Pancreas (tissue), 10 donors: Measurements from ENCODE around the gene PCGF1. TPM values are rescaled to one million over a fixed set of nuclear protein-coding genes. Genes with fewer than 3 reads are reported as not detected.

Experiments used
- ATAC-seq, 4 donors: fragments of 200-7000 bp; cut with Tn5 transposase; one replicate each; pipeline versions ENCODE4 v1.8.0 to v1.9.1; 2020; ENCODE audit warnings: mild to moderate bottlenecking in 4 of 4, moderate library complexity in 4 of 4
- DNase-seq, 6 donors: peaks; one replicate each; pipeline ENCODE4 v3.0.0-alpha.2; 2020
- FAIRE-seq: peaks from 2 replicates; lab custom pipeline; 2012; peaks lifted over from hg19 to GRCh38; lab: Jason Lieb, UNC
- H3K27ac ChIP-seq, 4 donors: fragments of 200-600 bp; sonication (generic); 1 replicate in 3 of 4; 2 replicates in 1 of 4; pipeline versions ENCODE4 v1.5.0 to v1.8.0; 2020
- H3K27me3 ChIP-seq, 4 donors: fragments of 200-600 bp; one replicate each; pipeline ENCODE4 v1.8.0; 2021
- H3K36me3 ChIP-seq, 3 donors: fragments of 200-600 bp; sonication (generic) in 1 of 3; one replicate each; pipeline versions ENCODE4 v1.5.0 to v1.8.0; 2020 to 2021
- H3K4me1 ChIP-seq, 3 donors: fragments of 200-600 bp; one replicate each; pipeline ENCODE4 v1.8.0; 2021
- H3K4me3 ChIP-seq, 4 donors: fragments of 200-600 bp; sonication (generic) in 2 of 4; one replicate each; pipeline versions ENCODE4 v1.5.0 to v1.8.0; 2020 to 2021
- H3K9me3 ChIP-seq, 4 donors: fragments of 200-600 bp; one replicate each; pipeline ENCODE4 v1.8.0; 2021
- CTCF ChIP-seq, 4 donors: fragments of 200-600 bp; sonication (generic) in 3 of 4; IDR thresholded peaks; one replicate each; pipeline versions ENCODE4 v1.5.0 to v1.8.0; 2021; ENCODE audit warnings: antibody characterized with exemption in 4 of 4
- WGBS, 2 donors: extraction: QIAGEN DNeasy Blood & Tissue Kit; methylation state at CpG; one replicate each; pipeline ENCODE4 v1.1.7; 2013; 5-methylcytosine and 5-hydroxymethylcytosine counted together
- intact Hi-C, 3 donors: fragments of 100-400 bp; cut with DNase I; formaldehyde crosslinking; loops; one replicate each; pipeline versions ENCODE4 v1.11.1 to v1.14.2; 2022
- polyA plus RNA-seq, 2 donors: library from polyadenylated mRNA; stranded (reverse); fragments of 200-250 nt; gene quantifications; one replicate each; pipeline ENCODE4 v1.2.3, GENCODE V29; 2013
- total RNA-seq, 6 donors: library from RNA; stranded (reverse); fragmentation: NEBNext Ultra II Directional in 4 of 6; extraction: Animal tissue kit (Norgen Biotek cat#: 25700) in 4 of 6; gene quantifications; one replicate each; pipeline versions ENCODE4 v1.2.1 to v1.2.4, GENCODE V29; 2021 to 2023
- donor health status: healthy with polysubstance abuse.
- donor health status: DM: no; HTN: no; CAD: no; lungs with moderate emphysema.
- donor health status: DM: no; HTN: no; CAD: no.
- donor health status: control.
- donor health status: control.
- donor health status: Bipolar disorder and iron deficiency.
- donor health status: DM: yes; HTN: yes; CAD: no.
- donor health status: DM: no; HTN: no; CAD: no.
- donor health status: DM: no; HTN: no; CAD: no.
- donor health status: DM: yes; HTN: yes; CAD: no.

PCGF1 gene
- total and polyA plus RNA-seq, 8 donors = 8.8 to 16.4 (median 12.4) TPM

- H3K27me3 ChIP-seq = peaks cover 0 to 85% (median 14%) of the 10 kb centered on the region in 4 donors
- H3K36me3 ChIP-seq = no peaks in the 10 kb centered on the region
- peak overlapping the region in 1 of 4 donors; percentile 45 for H3K4me3 ChIP-seq
- H3K4me1 ChIP-seq = peaks cover 0 to 9% (median 0%) of the 10 kb centered on the region in 3 donors
- 67 to 72% methylated on average over 13 of the region's 13 CpGs for WGBS, 2 donors
- no peak for FAIRE-seq
- DNase-seq = no peak
- no peak for ATAC-seq
- intact Hi-C loops = no loop called here
- TF ChIP-seq CTCF (IDR thresholded peaks at IDR 0.05) = no peak
- H3K9me3 ChIP-seq = no peaks in the 10 kb centered on the region
- H3K27ac ChIP-seq = no peak overlapping the region
Measured at GRCh38 chr2:74516650-74517049, 9.2 kb upstream of the PCGF1 start.

GRCh38 chr2:74515981-74516633, 8.6 kb upstream of the PCGF1 start:
- no peak for TF ChIP-seq CTCF (IDR thresholded peaks at IDR 0.05)
- intact Hi-C loops = no loop called here
- Histone ChIP-seq H3K4me3 (peak overlapping the region; percentile 2 to 45 (median 19)), H3K9me3 (no peaks in the 10 kb centered on the region), H3K27ac (no peak overlapping the region), H3K4me1 (peaks cover 0 to 9% (median 0%) of the 10 kb centered on the region in 3 donors), H3K36me3 (no peaks in the 10 kb centered on the region), H3K27me3 (peaks cover 0 to 86% (median 14%) of the 10 kb centered on the region in 4 donors)
- WGBS, 2 donors = 3 to 5% methylated on average over 65 to 72 of the region's 72 CpGs
- DNase-seq (peak; percentile 62 to 88 (median 72)), ATAC-seq (peak; percentile 84 to 97 (median 92)), FAIRE-seq (no peak)

GRCh38 chr2:74515271-74515980, 7.9 kb upstream of the PCGF1 start:
- FAIRE-seq (no peak), DNase-seq (peak in 3 of 6 donors; percentile 28 to 71 (median 65)), ATAC-seq (peak; percentile 5 to 51 (median 30))
- Histone ChIP-seq H3K27me3 (peaks cover 0 to 80% (median 14%) of the 10 kb centered on the region in 4 donors), H3K4me1 (peaks cover 0 to 9% (median 0%) of the 10 kb centered on the region in 3 donors), H3K9me3 (no peaks in the 10 kb centered on the region), H3K27ac (no peak overlapping the region), H3K36me3 (no peaks in the 10 kb centered on the region), H3K4me3 (peak overlapping the region; percentile 2 to 45 (median 19))
- WGBS, 2 donors = 10% methylated on average over 49 to 60 of the region's 60 CpGs
- intact Hi-C loops = no loop called here
- TF ChIP-seq CTCF (IDR thresholded peaks at IDR 0.05) = no peak

DNA sequence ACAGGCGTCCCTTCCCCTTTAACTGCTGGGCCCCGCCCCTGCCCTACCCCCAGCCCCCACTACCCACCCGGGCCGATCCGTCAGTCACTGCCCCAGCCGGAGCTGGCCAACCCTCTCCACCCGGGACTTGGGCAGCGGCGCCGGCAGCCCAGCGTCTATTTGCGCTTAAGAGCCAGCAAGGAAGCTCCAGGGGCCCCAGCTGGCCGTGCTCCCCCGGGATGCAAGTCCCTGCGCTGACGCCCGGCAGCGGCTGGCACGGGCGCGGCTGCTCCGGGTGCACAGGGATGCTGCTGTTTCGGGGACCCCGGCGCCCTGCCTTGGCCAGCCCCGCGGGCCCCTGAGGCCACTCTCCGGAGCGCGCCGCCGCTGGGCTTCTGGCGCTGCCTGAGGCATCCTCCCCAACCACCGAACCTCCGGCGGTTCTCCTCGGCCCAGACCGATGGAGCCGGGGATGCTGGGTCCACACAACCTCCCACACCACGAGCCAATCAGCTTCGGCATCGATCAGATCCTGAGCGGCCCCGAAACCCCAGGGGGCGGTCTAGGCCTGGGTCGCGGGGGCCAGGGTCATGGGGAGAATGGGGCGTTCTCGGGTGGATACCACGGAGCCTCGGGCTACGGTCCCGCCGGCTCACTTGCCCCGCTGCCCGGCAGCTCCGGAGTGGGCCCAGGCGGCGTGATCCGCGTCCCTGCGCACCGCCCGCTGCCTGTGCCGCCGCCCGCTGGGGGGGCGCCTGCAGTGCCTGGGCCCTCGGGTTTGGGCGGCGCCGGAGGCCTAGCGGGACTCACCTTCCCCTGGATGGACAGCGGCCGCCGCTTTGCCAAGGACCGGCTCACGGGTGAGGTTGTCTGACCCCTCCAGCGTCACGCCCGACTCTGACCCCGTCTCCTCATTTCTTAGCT, 7.1 kb upstream of the PCGF1 start, which contains the start of gene TLX2:
Gene TLX2, plus strand, starts transcription at position 83 of the 903 bp plus-strand sequence. Its CDS starts 357 bp downstream, at position 440.
- intact Hi-C loops = no loop called here

More for the DNA sequence above, 7.1 kb upstream of the PCGF1 start, which contains the start of gene TLX2:
- Histone ChIP-seq H3K4me3 (no peak within 1 kb of the TSS), H3K9me3 (no peaks in the 10 kb centered on the region), H3K27ac (no peak within 1 kb of the TSS), H3K4me1 (peaks cover 0 to 9% (median 0%) of the 10 kb centered on the region in 3 donors), H3K36me3 (no peaks in the 10 kb centered on the region), H3K27me3 (peaks cover 0 to 72% (median 11%) of the 10 kb centered on the region in 4 donors)
- TF ChIP-seq CTCF (IDR thresholded peaks at IDR 0.05) = no peak
- FAIRE-seq (no peak), DNase-seq (peak in 3 of 6 donors; percentile 32 to 84 (median 61)), ATAC-seq (peak in 1 of 4 donors; percentile 6)
- WGBS, 2 donors = 6 to 8% methylated on average over 72 to 82 of the region's 82 CpGs
